H1 (cell line): ENCODE measurements around the gene IP6K1. TPM values are rescaled to one million over a fixed set of nuclear protein-coding genes. Genes with fewer than 3 reads are reported as not detected.

Source experiments
- CTCF ChIA-PET: fragments of 300-600 bp; sonication (Branson Sonifier 250); formaldehyde crosslinking; loops from one replicate; lab custom pipeline; 2021; ENCODE audit not compliant: partially characterized antibody; lab: Charles Lee
- POLR2A ChIA-PET: fragments of 300-600 bp; sonication (Branson Sonifier 250); formaldehyde crosslinking; loops from one replicate; lab custom pipeline; 2021; ENCODE audit warnings: inconsistent platforms; ENCODE audit not compliant: partially characterized antibody; lab: Charles Lee
- DNase-seq, 2 experiments: peaks; one replicate each; pipeline versions ENCODE4 v3.0.0 to v3.0.0-alpha.2; 2010 to 2022; ENCODE audit warnings: low spot score in 2 of 2, low read depth in 1 of 2, mixed read lengths in 1 of 2
- FAIRE-seq: peaks from 2 replicates; lab custom pipeline; 2011; peaks lifted over from hg19 to GRCh38; lab: Jason Lieb, UNC
- H2AFZ ChIP-seq: 2 replicates; pipeline ENCODE4 v1.8.1; 2012; ENCODE audit warnings: low read length, inconsistent platforms
- H2AK5ac ChIP-seq: 2 replicates; pipeline ENCODE4 v1.6.1; 2013; ENCODE audit warnings: low read depth, low read length
- H2BK120ac ChIP-seq: replicated peaks from 2 replicates; pipeline ENCODE3; 2013; ENCODE audit warnings: low read depth, low read length, inconsistent platforms
- H2BK12ac ChIP-seq: 2 replicates; pipeline ENCODE4 v1.6.1; 2013; ENCODE audit warnings: low read depth, low read length
- H2BK15ac ChIP-seq: 2 replicates; pipeline ENCODE4 v1.6.1; 2013; ENCODE audit warnings: low read length
- H2BK20ac ChIP-seq: 2 replicates; pipeline ENCODE4 v1.6.1; 2013; ENCODE audit warnings: low read length
- H2BK5ac ChIP-seq: 2 replicates; pipeline ENCODE4 v1.6.1; 2013; ENCODE audit warnings: low read depth, low read length
- H3K14ac ChIP-seq: 2 replicates; pipeline ENCODE4 v1.6.1; 2013; ENCODE audit warnings: inconsistent platforms; ENCODE audit not compliant: insufficient read length
- H3K18ac ChIP-seq: 2 replicates; pipeline ENCODE4 v1.6.1; 2013; ENCODE audit warnings: low read length; ENCODE audit errors: extremely low read depth
- H3K23ac ChIP-seq: 2 replicates; pipeline ENCODE4 v1.6.1; 2013; ENCODE audit warnings: inconsistent platforms; ENCODE audit not compliant: insufficient read length
- H3K23me2 ChIP-seq: 2 replicates; pipeline ENCODE4 v1.6.1; 2013; ENCODE audit warnings: low read depth, low read length
- H3K27ac ChIP-seq: 2 replicates; pipeline ENCODE4 v1.6.1; 2011; ENCODE audit warnings: low read depth, low read length, inconsistent platforms
- H3K27me3 ChIP-seq, 4 experiments: replicated peaks in 1 of 4; 1 replicate in 1 of 4; 2 replicates in 3 of 4; pipeline versions ENCODE4 v1.6.1 to v1.8.1; 2011 to 2013; ENCODE audit warnings: low read length in 3 of 4, mild to moderate bottlenecking in 3 of 4, inconsistent platforms in 2 of 4, mixed read lengths in 2 of 4, moderate library complexity in 1 of 4; ENCODE audit not compliant: control insufficient read depth in 3 of 4, insufficient read depth in 3 of 4; ENCODE audit errors: extremely low read depth in 1 of 4
- H3K36me3 ChIP-seq, 4 experiments: 2 replicates each; pipeline versions ENCODE4 v1.6.1 to v1.8.1; 2011 to 2013; ENCODE audit warnings: mild to moderate bottlenecking in 4 of 4, low read length in 3 of 4, moderate library complexity in 2 of 4, control low read depth in 1 of 4, inconsistent platforms in 1 of 4; ENCODE audit not compliant: insufficient read depth in 4 of 4, control insufficient read depth in 2 of 4
- H3K4ac ChIP-seq: replicated peaks from 2 replicates; pipeline ENCODE3; 2013; ENCODE audit warnings: low read length, low read depth, mixed read lengths, inconsistent platforms; ENCODE audit not compliant: insufficient read length
- H3K4me1 ChIP-seq, 4 experiments: replicated peaks in 1 of 4; 1 replicate in 1 of 4; 2 replicates in 3 of 4; pipeline versions ENCODE4 v1.6.1 to v1.8.1; 2011 to 2013; ENCODE audit warnings: low read length in 3 of 4, inconsistent platforms in 2 of 4, mixed read lengths in 1 of 4; ENCODE audit not compliant: insufficient read depth in 4 of 4, control insufficient read depth in 3 of 4
- H3K4me2 ChIP-seq, 2 experiments: 2 replicates each; pipeline versions ENCODE4 v1.6.1 to v1.8.1; 2011 to 2013; ENCODE audit warnings: low read depth in 2 of 2, low read length in 2 of 2, control low read depth in 1 of 2, inconsistent platforms in 1 of 2, mild to moderate bottlenecking in 1 of 2; ENCODE audit not compliant: insufficient read depth in 1 of 2
- H3K4me3 ChIP-seq, 4 experiments: fragments of 200-600, 300-600 bp in 1 of 4; sonication (generic), shearing (Covaris generic), sonication (Bioruptor Twin) in 1 of 4; 2 replicates each; pipeline versions ENCODE4 v1.5.1 to v1.8.1; 2011 to 2016; ENCODE audit warnings: low read length in 4 of 4, low read depth in 3 of 4, control low read depth in 2 of 4, inconsistent platforms in 2 of 4, mild to moderate bottlenecking in 2 of 4, mixed read lengths in 1 of 4, moderate library complexity in 1 of 4; ENCODE audit not compliant: insufficient read depth in 2 of 4; ENCODE audit errors: extremely low read depth in 1 of 4
- H3K56ac ChIP-seq: replicated peaks from 2 replicates; pipeline ENCODE3; 2013; ENCODE audit warnings: low read depth, mild to moderate bottlenecking, mixed read lengths, low read length, inconsistent platforms; ENCODE audit not compliant: insufficient read length
- H3K79me1 ChIP-seq: 2 replicates; pipeline ENCODE4 v1.6.1; 2013; ENCODE audit warnings: low read depth, low read length, control low read depth
- H3K79me2 ChIP-seq, 2 experiments: 2 replicates each; pipeline versions ENCODE4 v1.6.1 to v1.8.1; 2012 to 2013; ENCODE audit warnings: low read length in 2 of 2, mild to moderate bottlenecking in 2 of 2, inconsistent platforms in 1 of 2; ENCODE audit not compliant: insufficient read depth in 2 of 2, control insufficient read depth in 1 of 2
- H3K9ac ChIP-seq, 4 experiments: replicated peaks in 1 of 4; 1 replicate in 1 of 4; 2 replicates in 3 of 4; pipeline versions ENCODE4 v1.6.1 to v1.8.1; 2011 to 2013; ENCODE audit warnings: low read depth in 3 of 4, low read length in 3 of 4, control low read depth in 2 of 4, mild to moderate bottlenecking in 2 of 4, moderate library complexity in 2 of 4, inconsistent platforms in 1 of 4; ENCODE audit errors: extremely low read depth in 1 of 4
- H3K9me3 ChIP-seq, 2 experiments: 2 replicates each; pipeline versions ENCODE4 v1.6.1 to v1.8.1; 2012 to 2013; ENCODE audit warnings: mild to moderate bottlenecking in 2 of 2, moderate library complexity in 2 of 2, control low read depth in 1 of 2, inconsistent platforms in 1 of 2, low read depth in 1 of 2, low read length in 1 of 2, mixed read lengths in 1 of 2; ENCODE audit not compliant: insufficient read depth in 2 of 2
- H4K20me1 ChIP-seq, 2 experiments: replicated peaks in 1 of 2; 2 replicates each; pipeline versions ENCODE3 to v1.8.1; 2011 to 2013; ENCODE audit warnings: inconsistent platforms in 2 of 2, low read length in 2 of 2, mild to moderate bottlenecking in 1 of 2; ENCODE audit not compliant: insufficient read depth in 2 of 2, control insufficient read depth in 1 of 2
- H4K5ac ChIP-seq: 2 replicates; pipeline ENCODE4 v1.6.1; 2013; ENCODE audit warnings: low read length, low read depth, mixed read lengths, inconsistent platforms; ENCODE audit not compliant: insufficient read length
- H4K8ac ChIP-seq: 2 replicates; pipeline ENCODE4 v1.8.0; 2013; ENCODE audit warnings: mild to moderate bottlenecking, moderate library complexity, low read length, inconsistent platforms; ENCODE audit not compliant: insufficient read depth; ENCODE audit errors: extremely low read depth
- H4K91ac ChIP-seq: replicated peaks from 2 replicates; pipeline ENCODE3; 2013; ENCODE audit warnings: low read length, mixed read lengths, inconsistent platforms; ENCODE audit not compliant: insufficient read length
- BCL11A ChIP-seq, 2 experiments: IDR thresholded peaks; one replicate each; pipeline ENCODE4 v1.6.1; 2011; ENCODE audit warnings: low read depth in 2 of 2, low read length in 2 of 2, mild to moderate bottlenecking in 2 of 2
- BRCA1 ChIP-seq: IDR thresholded peaks from 2 replicates; pipeline ENCODE4 v1.6.1; 2012; ENCODE audit warnings: low read depth, low read length, improper control_type of control experiment
- CEBPB ChIP-seq: IDR thresholded peaks from 2 replicates; pipeline ENCODE4 v1.6.1; 2012; ENCODE audit warnings: low read depth, low read length
- CHD2 ChIP-seq: IDR thresholded peaks from 2 replicates; pipeline ENCODE4 v1.6.1; 2012; ENCODE audit warnings: low read length, improper control_type of control experiment
- CTBP2 ChIP-seq: IDR thresholded peaks from 2 replicates; pipeline ENCODE4 v1.7.0; 2011; ENCODE audit warnings: borderline replicate concordance, mild to moderate bottlenecking, moderate library complexity, mixed read lengths, low read length; ENCODE audit not compliant: insufficient read depth, insufficient read length
- GABPA ChIP-seq: IDR thresholded peaks from 2 replicates; pipeline ENCODE4 v1.6.1; 2011; ENCODE audit warnings: mild to moderate bottlenecking, low read length, moderate library complexity, borderline replicate concordance; ENCODE audit not compliant: insufficient read depth
- POLR2A ChIP-seq, 2 experiments: IDR thresholded peaks; 1 replicate in 1 of 2; 2 replicates in 1 of 2; pipeline ENCODE4 v1.6.1; 2011; ENCODE audit warnings: low read depth in 2 of 2, low read length in 2 of 2, mild to moderate bottlenecking in 2 of 2; ENCODE audit errors: control extremely low read depth in 1 of 2
- RAD21 ChIP-seq, 2 experiments: IDR thresholded peaks in 1 of 2; conservative IDR thresholded peaks in 1 of 2; 2 replicates each; pipeline ENCODE4 v1.6.1; 2011; ENCODE audit warnings: low read depth in 2 of 2, low read length in 2 of 2, improper control_type of control experiment in 1 of 2, inconsistent platforms in 1 of 2, mild to moderate bottlenecking in 1 of 2, moderate library complexity in 1 of 2
- RFX5 ChIP-seq: IDR thresholded peaks from 2 replicates; pipeline ENCODE4 v1.6.1; 2011; ENCODE audit warnings: low read depth, low read length, improper control_type of control experiment, borderline replicate concordance
- RNF2 ChIP-seq: fragments of 200-900, 300-1000 bp; sonication (generic); IDR thresholded peaks from 2 replicates; pipeline ENCODE4 v1.7.1; 2016; ENCODE audit warnings: borderline replicate concordance, low read depth, mild to moderate bottlenecking, antibody characterized with exemption, low read length; ENCODE audit not compliant: poor library complexity, severe bottlenecking; ENCODE audit errors: missing control alignments
- SIX5 ChIP-seq: IDR thresholded peaks from 2 replicates; pipeline ENCODE4 v1.6.1; 2011; ENCODE audit warnings: mild to moderate bottlenecking, low read depth, low read length
- TAF1 ChIP-seq: IDR thresholded peaks from 2 replicates; pipeline ENCODE4 v1.6.1; 2011; ENCODE audit warnings: mild to moderate bottlenecking, low read depth, low read length
- TEAD4 ChIP-seq: IDR thresholded peaks from 2 replicates; pipeline ENCODE4 v1.6.1; 2012; ENCODE audit warnings: low read depth, low read length, inconsistent platforms, mixed read lengths
- ZNF274 ChIP-seq: IDR thresholded peaks from 2 replicates; pipeline ENCODE4 v1.7.0; 2012; ENCODE audit warnings: low read length, borderline replicate concordance; ENCODE audit errors: extremely low read depth
- polyA plus RNA-seq, 7 experiments: library from polyadenylated mRNA; depleted of rRNA in 3 of 7; stranded (reverse) in 5 of 7; unstranded in 2 of 7; fragments of >200 nt in 5 of 7; fragments of 200-250 nt in 2 of 7; gene quantifications; 1 replicate in 5 of 7; 2 replicates in 1 of 7; 4 replicates in 1 of 7; pipeline versions ENCODE4 v1.2.1 to v1.2.3, GENCODE V29; 2011 to 2013; ENCODE audit warnings: missing spikeins in 2 of 7, mixed read lengths in 2 of 7
- total RNA-seq: library from RNA; stranded (reverse); fragmentation: NEBNext Ultra II Directional; extraction: Animal tissue kit (Norgen Biotek cat#: 25700); gene quantifications from 2 replicates; pipeline ENCODE4 v1.2.1, GENCODE V29; 2021

IP6K1 gene
- total and polyA plus RNA-seq, 2 of the 8 experiments (the other 6 are each of a cell fraction or from before 2014, with no cell fraction given): 31.5 to 35.2 TPM

DNA sequence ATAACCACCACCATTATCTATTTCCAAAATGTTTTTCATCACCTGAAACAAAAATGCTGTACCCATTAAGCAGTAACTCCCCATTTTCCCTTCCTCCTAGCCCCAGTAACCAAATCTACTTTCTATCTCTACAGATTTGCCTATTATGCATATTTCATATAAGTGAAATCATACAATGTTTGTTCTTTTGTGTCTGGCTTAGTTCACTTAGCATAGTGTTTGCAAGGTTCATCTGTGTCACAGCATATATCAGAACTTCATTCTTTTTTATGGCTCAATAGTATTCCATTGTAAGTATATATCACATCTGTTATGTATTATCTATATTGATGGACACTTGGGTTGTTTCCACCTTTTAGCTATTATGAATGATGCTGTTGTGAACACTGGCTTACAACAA, 45.9 kb downstream of the IP6K1 start:
- H3K23ac ChIP-seq: no peak overlapping the region
- H3K79me2 ChIP-seq: peaks cover 0 to 10% of the 10 kb centered on the region in 2 experiments; a peak in 1 of 4 replicates
- no peaks in the 10 kb centered on the region for H3K27me3 ChIP-seq
- no peak overlapping the region for H4K8ac ChIP-seq
- H2AK5ac ChIP-seq: no peak overlapping the region
- H3K4ac ChIP-seq: no peak overlapping the region
- no peaks in the 10 kb centered on the region for H3K4me1 ChIP-seq
- peaks cover 2% of the 10 kb centered on the region; the same call in 1 of the 2 replicates for H3K79me1 ChIP-seq
- H2AFZ ChIP-seq: no peak overlapping the region
- POLR2A ChIA-PET: interaction anchor here (0.6 kb wide), 1 partner anchor 543 kb away, joined by 3 read pairs; no protein-coding TSS in a partner anchor
- H2BK5ac ChIP-seq: no peak overlapping the region
- peaks cover 0 to 26% (median 13%) of the 10 kb centered on the region in 4 experiments; a peak in 5 of 8 replicates for H3K36me3 ChIP-seq
- TF ChIP-seq CEBPB (no peak), TEAD4 (no peak), GABPA (no peak), RAD21 (IDR thresholded peaks at IDR 0.05 in 1 of 2, conservative IDR thresholded peaks at IDR 0.05 in 1 of 2; ENCODE audit: low read depth in 2 of 2, low read length in 2 of 2) (no peak), RFX5 (no peak), TAF1 (no peak), BRCA1 (no peak), CHD2 (no peak), CTBP2 (no peak), SIX5 (no peak), RNF2 (no peak), ZNF274 (no peak), BCL11A (IDR thresholded peaks at IDR 0.05; ENCODE audit: low read depth in 2 of 2, low read length in 2 of 2) (no peak), POLR2A (IDR thresholded peaks at IDR 0.05; ENCODE audit: control extremely low read depth in 1 of 2, low read depth in 2 of 2, low read length in 2 of 2) (no peak)
- TF ChIP-seq, all 59 proteins: peak for 0
- Histone ChIP-seq H3K23me2 (no peaks in the 10 kb centered on the region; the same call in 1 of the 2 replicates), H3K9ac (no peak overlapping the region), H3K4me3 (no peak overlapping the region), H4K20me1 (peaks cover 2 to 5% of the 10 kb centered on the region in 2 experiments), H3K27ac (no peak overlapping the region), H3K56ac (no peak overlapping the region), H3K9me3 (no peaks in the 10 kb centered on the region), H4K91ac (no peak overlapping the region), H2BK15ac (no peak overlapping the region), H3K14ac (no peak overlapping the region), H2BK12ac (no peak overlapping the region), H4K5ac (no peak overlapping the region), H2BK20ac (no peak overlapping the region), H2BK120ac (no peak overlapping the region), H3K4me2 (no peak overlapping the region), H3K18ac (no peak overlapping the region)
- CTCF ChIA-PET: no interaction called here
- DNase-seq: no peak
- FAIRE-seq: no peak
